Stimulated activated CD4-positive, alpha-beta T cell treated with anti-CD3 and anti-CD28 coated beads, Interleukin-4, amount 100 ng/mL, for 24 hours (primary cell): ENCODE measurements around the gene TMEM201.
"Not testable (repeated sequence)": the region's sequence is repeated elsewhere in the genome, so short reads cannot be mapped to it uniquely, and the experiment has no call there.

Source experiments
- DNase-seq: peaks from one replicate; pipeline ENCODE4 v3.0.0-alpha.2; 2020

TMEM201 gene

GRCh38 chr1:9624081-9624480, 35.4 kb downstream of the TMEM201 start:
- DNase-seq, result no peak

- DNase-seq, result not testable (repeated sequence)
Measured at GRCh38 chr1:9625030-9625429, 36.3 kb downstream of the TMEM201 start.

GRCh38 chr1:9626201-9626608, 37.5 kb downstream of the TMEM201 start:
- peak; percentile 19 for DNase-seq

GRCh38 chr1:9628541-9629444, 40.1 kb downstream of the TMEM201 start:
- DNase-seq, result peak; percentile 62

GRCh38 chr1:9629445-9630201, 40.9 kb downstream of the TMEM201 start:
- DNase-seq, result peak; percentile 74

- peak; percentile 8 for DNase-seq
Measured at GRCh38 chr1:9630331-9631111, 41.8 kb downstream of the TMEM201 start.

- DNase-seq, result no peak
Measured at GRCh38 chr1:9631613-9632012, 42.9 kb downstream of the TMEM201 start.

GRCh38 chr1:9633493-9633892, 44.8 kb downstream of the TMEM201 start:
- no peak for DNase-seq

- DNase-seq, result no peak
Measured at GRCh38 chr1:9634582-9634981, 45.9 kb downstream of the TMEM201 start.

- no peak for DNase-seq
Measured at GRCh38 chr1:9639227-9639626, 50.5 kb downstream of the TMEM201 start.

- peak; percentile 30 for DNase-seq
Measured at GRCh38 chr1:9643351-9644256, 54.9 kb downstream of the TMEM201 start.

- DNase-seq, result no peak
Measured at GRCh38 chr1:9646037-9646436, 57.3 kb downstream of the TMEM201 start.

- no peak for DNase-seq
Measured at GRCh38 chr1:9648171-9648570, 59.5 kb downstream of the TMEM201 start.

- no peak for DNase-seq
Measured at GRCh38 chr1:9649769-9650168, 61.1 kb downstream of the TMEM201 start.

GRCh38 chr1:9651220-9651564, 62.5 kb downstream of the TMEM201 start:
- DNase-seq, result no peak

GRCh38 chr1:9651565-9652378, 63.1 kb downstream of the TMEM201 start, which contains the start of gene PIK3CD:
Gene PIK3CD, plus strand, starts transcription at chr1:9651731. Its CDS starts 58,725 bp downstream, at chr1:9710456.
- peak; percentile 52 for DNase-seq

- peak; percentile 63 for DNase-seq
Measured at GRCh38 chr1:9652379-9653209, 63.9 kb downstream of the TMEM201 start.

- no peak for DNase-seq
Measured at GRCh38 chr1:9653210-9653490, 64.4 kb downstream of the TMEM201 start.

- DNase-seq, result peak; percentile 53
Measured at GRCh38 chr1:9653491-9654050, 64.9 kb downstream of the TMEM201 start.
